Activated naive CD8-positive, alpha-beta T cell treated with anti-CD3 and anti-CD28 coated beads, Interleukin-2, amount 50 U/mL, for 24 hours (primary cell): ENCODE data around the gene MTREX.
A peak's percentile ranks its signal among the peaks of the same experiment; 100 is the strongest.

Experiments used
- ATAC-seq: fragments of 150-1000 bp; cut with Tn5 transposase; one replicate; pipeline ENCODE4 v1.10.0; 2021
- DNase-seq: peaks from one replicate; pipeline ENCODE4 v3.0.0; 2021
- H3K27ac Mint-ChIP-seq: one replicate; pipeline ENCODE4 v1.8.0; 2021; ENCODE audit warnings: mild to moderate bottlenecking, mixed read lengths
- H3K27me3 Mint-ChIP-seq: one replicate; pipeline ENCODE4 v1.8.0; 2021; ENCODE audit warnings: mixed read lengths
- H3K36me3 Mint-ChIP-seq: one replicate; pipeline ENCODE4 v1.8.0; 2021; ENCODE audit warnings: low read depth, mixed read lengths
- H3K4me1 Mint-ChIP-seq: one replicate; pipeline ENCODE4 v1.8.0; 2021; ENCODE audit warnings: mixed read lengths
- H3K4me3 Mint-ChIP-seq: one replicate; pipeline ENCODE4 v1.8.0; 2021; ENCODE audit warnings: mild to moderate bottlenecking, moderate library complexity, mixed read lengths
- H3K9me3 Mint-ChIP-seq: one replicate; pipeline ENCODE4 v1.8.0; 2021; ENCODE audit warnings: mixed read lengths

The MTREX gene

GRCh38 chr5:55441954-55442353 lies 134.2 kb downstream of the MTREX start:
- Mint-ChIP-seq H3K4me1 (peaks cover 47% of the 10 kb centered on the region), H3K4me3 (no peak overlapping the region), H3K27me3 (no peaks in the 10 kb centered on the region), H3K36me3 (peaks cover 16% of the 10 kb centered on the region), H3K9me3 (no peaks in the 10 kb centered on the region), H3K27ac (no peak overlapping the region)
- DNase-seq (no peak), ATAC-seq (no peak)

DNA sequence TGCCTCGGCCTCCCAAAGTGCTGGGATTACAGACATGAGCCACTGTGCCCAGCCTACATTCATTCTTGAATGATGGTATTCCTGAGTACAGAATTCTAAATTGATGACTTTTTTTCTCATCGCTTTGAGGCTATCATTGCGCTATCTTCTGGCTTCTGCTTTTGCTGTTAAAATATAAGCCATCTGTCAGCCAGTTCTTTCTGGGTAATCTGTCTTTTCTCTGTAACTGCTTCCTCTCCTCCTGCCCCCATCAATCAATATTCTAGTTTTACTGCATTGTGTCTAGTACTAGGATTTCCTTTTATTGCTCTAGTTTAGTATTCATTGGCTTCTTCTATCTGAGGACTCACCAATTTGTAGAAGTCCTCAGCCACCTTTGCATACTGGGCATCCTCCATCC lies 138.0 kb downstream of the MTREX start:
- Mint-ChIP-seq H3K9me3 (no peaks in the 10 kb centered on the region), H3K4me1 (peaks cover 28% of the 10 kb centered on the region), H3K36me3 (peaks cover 5% of the 10 kb centered on the region), H3K4me3 (no peak overlapping the region), H3K27me3 (no peaks in the 10 kb centered on the region), H3K27ac (no peak overlapping the region)
- ATAC-seq (no peak), DNase-seq (no peak)

DNA sequence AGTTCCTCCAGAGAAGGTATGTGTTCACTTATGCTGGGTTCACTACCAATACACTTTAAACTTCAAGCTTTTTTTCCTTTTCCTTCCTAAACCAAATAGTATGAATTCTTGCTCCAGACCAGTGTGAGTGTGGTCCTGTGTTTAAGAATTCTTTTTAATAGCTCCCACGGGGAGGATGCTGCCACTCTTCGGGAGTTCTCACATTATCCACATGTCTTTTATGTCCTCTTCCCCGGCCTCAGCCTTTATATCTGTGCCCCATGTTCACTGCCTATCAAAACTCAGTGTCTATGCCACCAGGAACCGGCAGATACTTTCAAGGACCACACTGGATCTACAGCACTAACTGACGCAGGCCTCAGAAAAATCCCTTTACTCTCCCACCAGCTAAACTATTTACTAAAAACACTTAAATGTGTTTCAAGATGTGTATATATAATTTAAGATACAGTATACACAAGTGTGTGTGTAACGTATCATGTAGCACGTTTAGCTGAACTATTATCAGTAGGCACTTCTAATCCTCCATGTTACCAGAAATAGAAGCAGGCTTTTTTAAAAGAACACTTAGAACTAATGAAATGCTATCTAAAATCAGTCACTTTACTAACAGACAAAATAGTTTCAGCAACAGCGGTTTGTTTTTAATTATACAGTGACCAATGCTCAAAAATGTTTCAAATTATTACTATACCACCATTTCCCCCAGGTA lies 139.0 kb downstream of the MTREX start:
- Mint-ChIP-seq H3K4me1 (peaks cover 18% of the 10 kb centered on the region), H3K4me3 (no peak overlapping the region), H3K27me3 (no peaks in the 10 kb centered on the region), H3K9me3 (no peaks in the 10 kb centered on the region), H3K36me3 (peaks cover 5% of the 10 kb centered on the region), H3K27ac (no peak overlapping the region)
- ATAC-seq (no peak), DNase-seq (no peak)

DNA sequence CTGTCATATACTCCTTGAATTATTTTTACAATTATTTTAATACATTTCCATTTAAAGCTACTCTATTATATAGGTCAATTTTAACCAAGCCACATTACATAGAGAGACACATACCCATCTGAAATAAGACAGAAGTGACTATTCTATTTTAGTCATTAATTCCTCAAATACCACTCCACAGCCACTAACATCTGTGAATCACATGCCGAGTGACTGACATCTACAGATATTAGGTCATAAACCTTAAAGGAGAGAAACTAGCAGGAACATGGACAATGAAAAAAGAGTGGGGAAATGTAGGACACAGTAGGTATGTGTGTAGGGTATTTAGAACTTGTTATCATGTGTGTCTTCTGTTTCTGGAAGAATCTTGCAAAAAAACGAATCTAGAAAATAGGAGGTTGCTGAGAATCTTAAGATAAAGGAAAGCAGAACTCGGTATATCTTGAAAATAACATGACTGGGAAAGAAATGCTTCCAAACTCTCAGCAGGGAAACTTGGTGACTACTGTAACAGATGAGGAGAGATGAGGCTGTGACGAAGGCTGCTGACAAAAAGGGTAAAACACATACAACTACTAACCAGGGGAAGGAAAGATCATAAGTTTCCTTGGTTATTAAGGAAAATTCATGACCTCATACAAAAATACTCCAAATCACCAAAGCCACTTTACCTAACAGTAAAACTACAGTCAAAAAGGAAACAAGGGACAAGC lies 142.4 kb downstream of the MTREX start:
- H3K27me3 Mint-ChIP-seq, result no peaks in the 10 kb centered on the region
- ATAC-seq, result peak; percentile 68
- no peak for DNase-seq
- peaks cover 15% of the 10 kb centered on the region for H3K36me3 Mint-ChIP-seq
- no peaks in the 10 kb centered on the region for H3K9me3 Mint-ChIP-seq
- no peak overlapping the region for H3K27ac Mint-ChIP-seq
- peaks cover 19% of the 10 kb centered on the region for H3K4me1 Mint-ChIP-seq
- no peak overlapping the region for H3K4me3 Mint-ChIP-seq

GRCh38 chr5:55451976-55452375 lies 144.2 kb downstream of the MTREX start:
- Mint-ChIP-seq H3K4me1 (peaks cover 31% of the 10 kb centered on the region), H3K9me3 (no peaks in the 10 kb centered on the region), H3K27ac (no peak overlapping the region), H3K4me3 (no peak overlapping the region), H3K27me3 (no peaks in the 10 kb centered on the region), H3K36me3 (peaks cover 16% of the 10 kb centered on the region)
- no peak for DNase-seq
- ATAC-seq, result no peak

DNA sequence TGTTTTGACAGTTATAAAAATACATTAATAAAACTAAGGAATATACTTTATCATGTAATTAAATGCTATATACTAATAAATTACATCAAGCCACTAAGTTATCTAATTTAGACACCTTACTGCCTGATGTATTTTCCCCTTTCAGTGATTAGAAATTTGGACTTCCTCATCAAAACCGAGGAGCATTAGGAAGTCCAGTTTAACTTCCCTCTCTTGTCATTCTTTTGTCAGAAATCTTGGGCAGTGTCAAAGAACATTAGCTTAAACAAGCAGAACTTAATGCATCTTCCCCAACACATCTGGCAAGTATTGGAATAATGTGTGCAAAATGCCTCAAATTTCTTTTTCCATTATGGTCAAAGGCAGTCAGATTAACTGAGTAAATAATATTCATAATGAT lies 145.4 kb downstream of the MTREX start:
- Mint-ChIP-seq H3K27me3 (no peaks in the 10 kb centered on the region), H3K36me3 (peaks cover 13% of the 10 kb centered on the region), H3K9me3 (no peaks in the 10 kb centered on the region), H3K27ac (no peak overlapping the region), H3K4me1 (peaks cover 27% of the 10 kb centered on the region), H3K4me3 (no peak overlapping the region)
- DNase-seq (no peak), ATAC-seq (no peak)

GRCh38 chr5:55454282-55454681 lies 146.5 kb downstream of the MTREX start:
- H3K36me3 Mint-ChIP-seq, result peaks cover 13% of the 10 kb centered on the region
- no peak for DNase-seq
- H3K27ac Mint-ChIP-seq, result no peak overlapping the region

DNA sequence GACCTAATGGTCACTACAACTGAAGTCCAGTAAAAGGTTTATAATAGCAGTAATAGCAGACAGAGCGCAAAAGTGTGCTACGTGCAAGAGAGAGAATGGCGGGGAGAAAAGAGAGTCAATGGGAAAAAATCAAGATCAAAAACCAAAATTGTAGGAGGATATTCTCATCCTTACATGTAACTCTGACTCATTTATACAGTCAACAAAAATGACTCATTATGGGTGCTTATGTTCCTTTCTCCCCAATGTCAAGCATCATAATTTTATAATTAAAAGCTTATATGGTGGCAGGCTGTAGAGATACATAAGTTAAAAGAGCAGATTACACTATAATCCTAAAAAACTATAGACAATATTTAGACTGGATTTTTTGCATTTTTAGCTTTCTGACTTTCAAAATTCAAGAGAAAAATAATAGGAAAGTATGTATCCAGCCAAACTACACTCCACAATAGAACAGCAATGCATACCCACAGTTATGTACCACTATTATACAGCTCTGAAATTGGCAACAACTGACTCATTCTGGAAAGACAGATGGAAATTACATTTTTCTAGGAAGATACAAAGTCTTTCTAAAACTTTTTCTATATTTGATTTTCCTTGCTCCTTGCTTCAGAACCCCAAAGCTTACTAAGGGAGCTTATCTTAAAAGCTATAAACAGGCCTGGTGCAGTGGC lies 148.6 kb downstream of the MTREX start:
- H3K27me3 Mint-ChIP-seq, result no peaks in the 10 kb centered on the region
- H3K36me3 Mint-ChIP-seq, result peaks cover 16% of the 10 kb centered on the region

More at GRCh38 chr5:55454282-55454681, 146.5 kb downstream of the MTREX start:
- no peak for ATAC-seq
- H3K27me3 Mint-ChIP-seq, result no peaks in the 10 kb centered on the region
- H3K4me3 Mint-ChIP-seq, result no peak overlapping the region
- H3K4me1 Mint-ChIP-seq, result peaks cover 22% of the 10 kb centered on the region
- no peaks in the 10 kb centered on the region for H3K9me3 Mint-ChIP-seq

DNA sequence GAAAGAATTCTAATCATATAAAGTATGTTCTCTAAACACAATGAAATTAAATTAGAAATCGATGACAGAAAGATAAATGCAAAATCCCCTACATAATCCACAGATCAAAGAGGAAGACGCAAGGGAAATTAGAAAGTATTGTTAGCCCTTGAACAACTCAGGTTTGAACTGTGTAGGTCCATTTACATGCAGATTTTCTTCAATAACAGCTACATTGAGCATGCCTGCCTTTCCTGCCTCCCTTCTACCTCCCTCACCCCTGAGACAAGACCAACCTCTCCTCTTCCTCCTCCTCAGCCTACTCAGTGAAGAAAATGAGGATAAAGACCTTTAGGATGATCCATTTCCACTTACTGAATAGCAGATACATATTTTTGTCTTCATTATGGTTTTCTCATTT lies 151.8 kb downstream of the MTREX start:
- Mint-ChIP-seq H3K9me3 (no peaks in the 10 kb centered on the region), H3K36me3 (peaks cover 16% of the 10 kb centered on the region), H3K4me3 (no peak overlapping the region), H3K27me3 (no peaks in the 10 kb centered on the region), H3K27ac (no peak overlapping the region), H3K4me1 (peaks cover 16% of the 10 kb centered on the region)
- DNase-seq (no peak), ATAC-seq (no peak)

More for the DNA sequence above, 148.6 kb downstream of the MTREX start:
- ATAC-seq (peak; percentile 88), DNase-seq (no peak)
- Mint-ChIP-seq H3K27ac (no peak overlapping the region), H3K4me1 (peaks cover 19% of the 10 kb centered on the region), H3K9me3 (no peaks in the 10 kb centered on the region), H3K4me3 (no peak overlapping the region)

DNA sequence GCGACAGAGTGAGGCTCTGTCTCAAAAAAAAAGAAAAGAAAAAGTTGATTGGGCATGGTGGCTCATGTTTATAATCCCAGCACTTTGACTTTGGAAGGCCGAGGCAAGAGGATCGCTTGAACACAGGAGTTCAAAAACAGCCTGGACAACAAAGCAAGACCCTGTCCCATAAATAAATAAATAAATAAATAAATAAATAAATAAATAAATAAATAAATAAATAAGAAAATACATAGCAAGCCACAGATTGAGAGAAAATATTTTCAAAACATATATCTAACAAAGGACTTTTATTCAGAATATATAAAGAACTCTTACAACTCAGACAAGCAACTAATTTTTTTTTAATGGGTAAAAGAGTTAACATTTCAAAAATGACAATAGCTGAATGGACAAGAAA lies 155.8 kb downstream of the MTREX start:
- DNase-seq (no peak), ATAC-seq (no peak)
- H3K36me3 Mint-ChIP-seq, result peaks cover 21% of the 10 kb centered on the region
- H3K4me1 Mint-ChIP-seq, result peaks cover 2% of the 10 kb centered on the region
- no peaks in the 10 kb centered on the region for H3K9me3 Mint-ChIP-seq
- H3K27ac Mint-ChIP-seq, result no peak overlapping the region
- H3K27me3 Mint-ChIP-seq, result no peaks in the 10 kb centered on the region
- no peak overlapping the region for H3K4me3 Mint-ChIP-seq

DNA sequence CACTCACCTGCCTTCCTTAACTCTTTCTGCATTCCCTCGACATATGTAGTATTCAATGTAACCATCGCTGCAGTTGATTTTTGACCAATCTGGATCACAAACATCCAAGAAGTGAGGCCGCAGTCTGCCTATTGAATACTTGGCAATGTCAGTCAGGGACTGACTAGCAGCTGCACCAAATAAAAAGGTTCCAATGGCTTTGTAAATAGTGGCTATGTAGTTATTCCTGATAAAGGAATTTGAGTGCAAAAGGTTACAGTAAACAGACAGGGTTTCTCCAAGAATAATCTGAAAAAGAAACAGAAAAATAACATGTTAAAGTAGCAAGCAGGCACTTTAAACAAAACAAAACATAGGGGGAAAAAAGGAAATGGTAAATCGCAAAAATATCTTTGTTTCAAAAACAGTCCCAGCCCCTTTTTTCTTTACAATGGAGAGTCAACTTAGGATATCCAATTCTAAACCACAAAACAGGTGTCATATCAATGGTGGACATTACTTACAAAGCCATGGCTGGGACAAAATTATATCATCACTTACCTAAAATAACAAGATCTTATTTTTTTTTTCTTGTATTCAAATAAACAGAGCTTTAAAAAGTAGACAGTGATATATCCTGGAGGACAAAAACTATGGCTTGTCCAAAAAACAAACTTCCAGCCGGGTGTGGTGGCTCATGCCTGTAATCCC lies 160.2 kb downstream of the MTREX start:
- no peak overlapping the region for H3K4me3 Mint-ChIP-seq
- H3K4me1 Mint-ChIP-seq, result peaks cover 4% of the 10 kb centered on the region
- H3K36me3 Mint-ChIP-seq, result peaks cover 14% of the 10 kb centered on the region
- H3K9me3 Mint-ChIP-seq, result no peaks in the 10 kb centered on the region
- H3K27me3 Mint-ChIP-seq, result no peaks in the 10 kb centered on the region
- no peak for DNase-seq
- no peak for ATAC-seq
- H3K27ac Mint-ChIP-seq, result no peak overlapping the region

GRCh38 chr5:55469839-55470238 lies 162.1 kb downstream of the MTREX start:
- peaks cover 8% of the 10 kb centered on the region for H3K36me3 Mint-ChIP-seq
- peaks cover 4% of the 10 kb centered on the region for H3K4me1 Mint-ChIP-seq
- H3K27me3 Mint-ChIP-seq, result no peaks in the 10 kb centered on the region
- no peak overlapping the region for H3K4me3 Mint-ChIP-seq
- DNase-seq, result no peak
- no peaks in the 10 kb centered on the region for H3K9me3 Mint-ChIP-seq
- H3K27ac Mint-ChIP-seq, result no peak overlapping the region
- ATAC-seq, result no peak

DNA sequence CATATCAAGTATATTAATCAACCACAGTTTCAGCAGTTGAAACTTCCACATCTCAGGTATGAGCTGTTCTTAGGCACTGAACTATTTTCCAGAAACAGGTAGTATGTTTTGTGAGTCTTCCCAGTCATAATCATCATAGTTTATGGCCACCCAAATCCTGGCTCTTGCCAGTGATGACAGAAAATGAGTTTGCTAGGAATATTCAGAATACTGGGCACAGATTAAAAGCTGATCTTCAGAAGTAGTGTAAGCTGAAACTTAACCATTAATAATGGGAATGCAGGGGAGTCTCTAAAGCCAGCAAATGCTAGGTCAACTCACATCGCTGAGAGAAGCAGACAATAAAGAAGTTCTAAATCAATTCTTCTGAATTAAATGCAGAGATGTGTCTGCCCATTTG lies 162.5 kb downstream of the MTREX start:
- Mint-ChIP-seq H3K27me3 (no peaks in the 10 kb centered on the region), H3K4me1 (peaks cover 4% of the 10 kb centered on the region), H3K27ac (no peak overlapping the region), H3K36me3 (peaks cover 8% of the 10 kb centered on the region), H3K4me3 (no peak overlapping the region), H3K9me3 (no peaks in the 10 kb centered on the region)
- ATAC-seq (no peak), DNase-seq (no peak)

GRCh38 chr5:55471468-55471867 lies 163.7 kb downstream of the MTREX start:
- ATAC-seq, result no peak
- Mint-ChIP-seq H3K4me1 (peaks cover 4% of the 10 kb centered on the region), H3K27ac (no peak overlapping the region), H3K4me3 (no peak overlapping the region), H3K9me3 (no peaks in the 10 kb centered on the region), H3K27me3 (no peaks in the 10 kb centered on the region), H3K36me3 (peaks cover 3% of the 10 kb centered on the region)
- DNase-seq, result no peak
